Neuronal stem cell (in vitro differentiated cells): ENCODE results near the gene TAGLN2.
A peak's percentile ranks its signal among the peaks of the same experiment; 100 is the strongest.

Source experiments
- DNase-seq: peaks from one replicate; pipeline ENCODE4 v3.0.0-alpha.2; 2013; ENCODE audit warnings: low spot score
- H2AFZ ChIP-seq: one replicate; pipeline ENCODE4 v1.6.1; 2013; ENCODE audit warnings: mild to moderate bottlenecking, low read length, inconsistent platforms
- H2AK5ac ChIP-seq: 2 replicates; pipeline ENCODE4 v1.6.1; 2013; ENCODE audit warnings: low read depth, mild to moderate bottlenecking, inconsistent platforms, low read length, moderate library complexity, mixed read lengths
- H2BK120ac ChIP-seq: 2 replicates; pipeline ENCODE4 v1.6.1; 2013; ENCODE audit warnings: low read depth, mild to moderate bottlenecking, inconsistent platforms, low read length, moderate library complexity, mixed read lengths
- H2BK12ac ChIP-seq: one replicate; pipeline ENCODE4 v1.6.1; 2013; ENCODE audit warnings: low read length, inconsistent platforms
- H2BK15ac ChIP-seq: 2 replicates; pipeline ENCODE4 v1.6.1; 2013; ENCODE audit warnings: mild to moderate bottlenecking, low read length, inconsistent platforms, mixed read lengths
- H2BK5ac ChIP-seq: one replicate; pipeline ENCODE4 v1.6.1; 2013; ENCODE audit warnings: inconsistent platforms, mild to moderate bottlenecking, low read length, moderate library complexity
- H3K14ac ChIP-seq: one replicate; pipeline ENCODE4 v1.6.1; 2013; ENCODE audit warnings: low read length, inconsistent platforms
- H3K18ac ChIP-seq: 2 replicates; pipeline ENCODE4 v1.6.1; 2013; ENCODE audit warnings: low read length, inconsistent platforms
- H3K23ac ChIP-seq: 2 replicates; pipeline ENCODE4 v1.6.1; 2013; ENCODE audit warnings: low read depth, mild to moderate bottlenecking, mixed read lengths, low read length, inconsistent platforms; ENCODE audit not compliant: poor library complexity
- H3K27ac ChIP-seq: replicated peaks from 3 replicates; pipeline ENCODE4 v1.5.1; 2013; ENCODE audit warnings: low read length, inconsistent platforms
- H3K27me3 ChIP-seq, 3 experiments: 2 replicates each; pipeline ENCODE4 v1.6.1; 2013; ENCODE audit warnings: low read length in 3 of 3, mild to moderate bottlenecking in 2 of 3, inconsistent platforms in 1 of 3, low read depth in 1 of 3, mixed read lengths in 1 of 3, moderate library complexity in 1 of 3; ENCODE audit not compliant: control insufficient read depth in 3 of 3, insufficient read depth in 3 of 3
- H3K36me3 ChIP-seq, 2 donors: replicated peaks in 1 of 2; 2 replicates each; pipeline ENCODE4 v1.6.1; 2013; ENCODE audit warnings: low read length in 2 of 2; ENCODE audit not compliant: control insufficient read depth in 2 of 2, insufficient read depth in 2 of 2
- H3K4ac ChIP-seq: 2 replicates; pipeline ENCODE4 v1.6.1; 2013; ENCODE audit warnings: inconsistent platforms, mild to moderate bottlenecking, low read length, moderate library complexity
- H3K4me1 ChIP-seq, 2 donors: 1 replicate in 1 of 2; 2 replicates in 1 of 2; pipeline ENCODE4 v1.6.1; 2013; ENCODE audit warnings: low read length in 2 of 2, low read depth in 1 of 2; ENCODE audit not compliant: control insufficient read depth in 2 of 2, insufficient read depth in 1 of 2
- H3K4me2 ChIP-seq: one replicate; pipeline ENCODE4 v1.6.1; 2013; ENCODE audit warnings: mild to moderate bottlenecking, low read length, inconsistent platforms; ENCODE audit not compliant: insufficient read depth, poor library complexity, severe bottlenecking
- H3K4me3 ChIP-seq, 2 donors: 2 replicates each; pipeline ENCODE4 v1.5.1; 2013; ENCODE audit warnings: low read length in 2 of 2, mild to moderate bottlenecking in 2 of 2, inconsistent platforms in 1 of 2, moderate library complexity in 1 of 2
- H3K79me1 ChIP-seq: one replicate; pipeline ENCODE4 v1.6.1; 2013; ENCODE audit warnings: low read depth, mild to moderate bottlenecking, inconsistent platforms, low read length, moderate library complexity
- H3K9ac ChIP-seq: one replicate; pipeline ENCODE4 v1.6.1; 2013; ENCODE audit warnings: mild to moderate bottlenecking, low read depth, low read length, inconsistent platforms; ENCODE audit not compliant: poor library complexity
- H3K9me3 ChIP-seq, 2 donors: replicated peaks in 1 of 2; 2 replicates each; pipeline versions ENCODE3 to v1.6.1; 2013; ENCODE audit warnings: low read length in 2 of 2, mild to moderate bottlenecking in 2 of 2, inconsistent platforms in 1 of 2, low read depth in 1 of 2, mixed read lengths in 1 of 2, moderate library complexity in 1 of 2; ENCODE audit not compliant: control insufficient read depth in 2 of 2, insufficient read depth in 1 of 2
- H4K8ac ChIP-seq: one replicate; pipeline ENCODE4 v1.6.1; 2013; ENCODE audit warnings: low read depth, mild to moderate bottlenecking, inconsistent platforms, low read length, moderate library complexity
- H4K91ac ChIP-seq: one replicate; pipeline ENCODE4 v1.6.1; 2013; ENCODE audit warnings: low read length, low read depth, mild to moderate bottlenecking, inconsistent platforms; ENCODE audit not compliant: poor library complexity
- WGBS, 2 donors: extraction: QIAGEN DNeasy Blood & Tissue Kit; methylation state at CpG; one replicate each; pipeline ENCODE4 v1.1.7; 2013; ENCODE audit warnings: missing lambda C conversion rate in 2 of 2, mixed read lengths in 1 of 2; ENCODE audit not compliant: insufficient read length in 2 of 2, insufficient replicate concordance in 1 of 2; ENCODE audit errors: extremely low coverage in 2 of 2; 5-methylcytosine and 5-hydroxymethylcytosine counted together

The TAGLN2 gene

DNA sequence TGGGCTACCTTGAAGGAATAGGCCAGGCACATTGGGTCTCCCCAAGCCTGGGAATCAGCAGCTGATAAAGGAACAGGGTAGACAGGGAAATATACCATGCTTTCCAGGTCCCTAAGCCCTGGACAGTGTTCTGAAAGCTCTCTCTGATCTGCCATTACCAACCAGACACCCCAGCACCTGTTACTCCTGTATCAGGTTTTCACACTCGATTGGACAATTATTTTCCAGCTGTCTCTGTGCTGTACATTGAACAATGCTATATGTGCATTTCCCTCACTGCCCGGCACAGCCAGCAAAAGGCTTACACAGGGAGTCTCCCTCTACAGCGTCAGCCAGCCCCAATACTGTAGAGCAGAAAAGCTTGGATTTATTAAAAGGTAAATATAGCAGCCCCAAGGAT, 30.0 kb downstream of the TAGLN2 start:
- H4K8ac ChIP-seq, result no peak overlapping the region
- peaks cover 2 to 7% of the 10 kb centered on the region in 2 donors for H3K4me1 ChIP-seq
- H2BK12ac ChIP-seq, result no peak overlapping the region
- no peak overlapping the region for H4K91ac ChIP-seq
- no peaks in the 10 kb centered on the region for H3K79me1 ChIP-seq
- H2BK5ac ChIP-seq, result no peak overlapping the region
- H3K9me3 ChIP-seq, result no peaks in the 10 kb centered on the region
- no peak overlapping the region for H3K4me3 ChIP-seq
- H2AK5ac ChIP-seq, result no peak overlapping the region
- no peak overlapping the region for H3K23ac ChIP-seq
- peaks cover 0 to 45% (median under 1%) of the 10 kb centered on the region in 3 experiments for H3K27me3 ChIP-seq
- H3K36me3 ChIP-seq, result no peaks in the 10 kb centered on the region
- no CpG with 5 or more reads among the region's 3 CpGs for WGBS, 2 donors
- no peak overlapping the region for H2BK120ac ChIP-seq
- no peak overlapping the region for H3K27ac ChIP-seq
- H3K14ac ChIP-seq, result no peak overlapping the region
- H3K18ac ChIP-seq, result no peak overlapping the region
- H3K4me2 ChIP-seq, result no peak overlapping the region
- H2AFZ ChIP-seq, result no peak overlapping the region
- DNase-seq, result no peak
- no peak overlapping the region for H3K9ac ChIP-seq
- H3K4ac ChIP-seq, result no peak overlapping the region
- H2BK15ac ChIP-seq, result no peak overlapping the region

DNA sequence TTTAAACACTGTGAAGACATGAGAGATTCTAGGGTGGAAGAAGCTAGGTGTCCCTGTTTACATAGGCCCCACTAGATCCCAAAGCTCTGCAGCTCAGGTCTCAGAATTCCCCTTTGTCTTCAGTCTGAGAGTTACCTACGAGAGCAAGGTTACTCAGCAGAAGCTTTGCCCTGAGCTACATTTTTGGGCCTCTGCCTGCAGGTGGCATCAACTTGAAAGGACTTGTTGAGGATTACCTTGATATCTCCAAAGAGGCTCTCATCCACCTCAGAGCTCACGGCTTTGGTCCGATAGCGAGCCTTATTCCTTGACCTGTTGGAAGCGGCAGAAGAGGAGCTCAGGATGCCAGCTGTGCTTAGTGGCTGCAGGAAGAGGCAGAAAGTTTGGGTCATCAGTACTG, 32.4 kb downstream of the TAGLN2 start:
- no peak overlapping the region for H3K4ac ChIP-seq

DNA sequence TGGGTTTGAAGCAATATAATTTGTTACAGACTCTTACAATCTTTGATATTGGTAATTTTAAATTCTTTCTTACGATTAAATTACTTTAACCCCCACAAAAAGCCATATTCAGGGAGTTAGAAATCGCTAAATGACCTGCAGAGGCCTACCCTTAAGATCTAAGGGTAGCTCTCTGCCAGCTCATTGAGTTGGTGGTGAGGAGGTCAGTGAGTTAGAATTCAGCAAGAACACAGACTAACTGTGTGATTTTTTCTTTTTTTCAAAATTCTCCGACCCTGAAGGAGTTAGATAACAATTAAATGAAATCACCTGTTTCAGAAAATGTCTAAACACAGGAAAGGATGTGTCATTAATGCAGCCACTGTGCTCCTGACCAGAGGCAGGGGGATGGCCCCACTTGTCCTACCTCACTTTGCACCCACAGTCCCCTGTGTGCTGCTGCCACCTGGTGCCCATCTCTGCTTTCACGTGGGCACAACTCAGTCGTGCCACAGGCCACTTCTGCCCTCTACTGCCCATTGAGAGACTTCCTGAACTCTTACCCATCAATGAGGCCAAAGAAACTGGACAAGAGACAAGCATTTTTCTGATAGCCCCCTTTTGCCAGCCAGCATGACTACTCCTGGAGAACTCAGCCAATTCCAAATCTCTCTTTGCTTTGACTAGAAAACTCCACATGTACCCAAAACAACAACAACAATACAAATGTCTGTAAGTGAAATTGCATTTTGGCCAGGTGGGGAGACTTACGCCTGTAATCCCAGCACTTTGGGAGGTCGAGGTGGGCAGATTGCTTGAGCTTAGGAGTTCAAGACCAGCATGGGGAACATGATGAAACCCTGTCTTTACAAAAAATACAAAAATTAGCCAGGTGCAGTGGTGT, 33.8 kb downstream of the TAGLN2 start:
- no CpG with 5 or more reads among the region's 7 CpGs for WGBS, 2 donors
- H3K23ac ChIP-seq, result no peak overlapping the region

More for the DNA sequence above, 32.4 kb downstream of the TAGLN2 start:
- Histone ChIP-seq H3K27ac (no peak overlapping the region), H2BK120ac (no peak overlapping the region), H3K36me3 (no peaks in the 10 kb centered on the region), H3K9ac (no peak overlapping the region), H3K4me1 (peaks cover 0 to 5% of the 10 kb centered on the region in 2 donors), H4K8ac (no peak overlapping the region), H2BK15ac (no peak overlapping the region), H3K18ac (no peak overlapping the region), H3K14ac (no peak overlapping the region), H2BK5ac (no peak overlapping the region), H3K9me3 (no peaks in the 10 kb centered on the region), H3K23ac (no peak overlapping the region), H2BK12ac (no peak overlapping the region), H4K91ac (no peak overlapping the region), H2AK5ac (no peak overlapping the region), H3K4me2 (no peak overlapping the region), H3K4me3 (no peak overlapping the region), H3K27me3 (peaks cover 0 to 37% (median 0%) of the 10 kb centered on the region in 3 experiments), H2AFZ (no peak overlapping the region), H3K79me1 (no peaks in the 10 kb centered on the region)
- DNase-seq, result no peak
- no CpG with 5 or more reads among the region's 5 CpGs for WGBS, 2 donors

DNA sequence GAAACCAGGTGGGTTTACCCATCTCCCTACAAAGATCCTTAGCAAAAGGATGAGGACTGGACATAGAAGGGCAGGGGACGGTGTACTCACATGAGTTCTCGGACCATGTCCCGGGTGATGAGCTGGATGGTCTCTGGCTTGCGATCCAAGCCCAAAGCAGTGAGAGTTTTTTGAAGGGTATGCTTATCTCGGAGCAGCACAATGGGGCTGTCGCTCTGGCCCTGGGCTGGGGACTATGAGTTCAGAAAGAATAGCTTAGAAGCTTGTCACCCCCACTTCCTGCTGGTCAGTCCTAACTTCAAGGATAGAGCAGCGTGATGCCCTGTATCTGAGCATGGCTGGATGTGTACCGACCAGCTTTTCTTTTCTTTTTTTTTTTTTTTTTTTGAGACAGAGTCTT, 34.9 kb downstream of the TAGLN2 start:
- H2BK120ac ChIP-seq, result no peak overlapping the region
- H4K91ac ChIP-seq, result no peak overlapping the region
- no peaks in the 10 kb centered on the region for H3K9me3 ChIP-seq
- no peak overlapping the region for H2AK5ac ChIP-seq
- H3K14ac ChIP-seq, result no peak overlapping the region
- no CpG with 5 or more reads among the region's 8 CpGs for WGBS, 2 donors
- no peak overlapping the region for H3K4me3 ChIP-seq
- H3K4ac ChIP-seq, result no peak overlapping the region
- no peak overlapping the region for H2BK15ac ChIP-seq
- no peak overlapping the region for H2BK12ac ChIP-seq
- no peaks in the 10 kb centered on the region for H3K79me1 ChIP-seq
- no peak overlapping the region for H3K9ac ChIP-seq
- no peak overlapping the region for H3K27ac ChIP-seq
- H3K36me3 ChIP-seq, result no peaks in the 10 kb centered on the region
- no peak overlapping the region for H2AFZ ChIP-seq
- H3K18ac ChIP-seq, result no peak overlapping the region
- H3K23ac ChIP-seq, result no peak overlapping the region
- peaks cover 0 to 30% (median 0%) of the 10 kb centered on the region in 3 experiments for H3K27me3 ChIP-seq
- H3K4me2 ChIP-seq, result no peak overlapping the region
- H3K4me1 ChIP-seq, result peaks cover 0 to 5% of the 10 kb centered on the region in 2 donors
- no peak overlapping the region for H2BK5ac ChIP-seq
- no peak overlapping the region for H4K8ac ChIP-seq
- no peak for DNase-seq

More for the DNA sequence above, 33.8 kb downstream of the TAGLN2 start:
- Histone ChIP-seq H2AFZ (no peak overlapping the region), H3K18ac (no peak overlapping the region), H4K8ac (no peak overlapping the region), H3K27me3 (peaks cover 0 to 37% (median 0%) of the 10 kb centered on the region in 3 experiments), H2BK5ac (no peak overlapping the region), H4K91ac (no peak overlapping the region), H2BK120ac (no peak overlapping the region), H3K27ac (no peak overlapping the region), H3K79me1 (no peaks in the 10 kb centered on the region), H3K14ac (no peak overlapping the region), H3K4me3 (no peak overlapping the region), H3K4me1 (peaks cover 0 to 5% of the 10 kb centered on the region in 2 donors), H3K36me3 (no peaks in the 10 kb centered on the region), H3K4me2 (no peak overlapping the region), H2BK12ac (no peak overlapping the region), H2BK15ac (no peak overlapping the region), H3K9me3 (no peaks in the 10 kb centered on the region), H2AK5ac (no peak overlapping the region), H3K9ac (no peak overlapping the region), H3K4ac (no peak overlapping the region)
- DNase-seq, result peak; percentile 48
